Measurements from ENCODE around the gene THYN1. TPM values are rescaled to one million over a fixed set of nuclear protein-coding genes. Genes with fewer than 3 reads are reported as not detected.

The THYN1 gene
- total and polyA plus RNA-seq, 10 donors, result 24.5 to 54.8 (median 39.7) TPM

DNA sequence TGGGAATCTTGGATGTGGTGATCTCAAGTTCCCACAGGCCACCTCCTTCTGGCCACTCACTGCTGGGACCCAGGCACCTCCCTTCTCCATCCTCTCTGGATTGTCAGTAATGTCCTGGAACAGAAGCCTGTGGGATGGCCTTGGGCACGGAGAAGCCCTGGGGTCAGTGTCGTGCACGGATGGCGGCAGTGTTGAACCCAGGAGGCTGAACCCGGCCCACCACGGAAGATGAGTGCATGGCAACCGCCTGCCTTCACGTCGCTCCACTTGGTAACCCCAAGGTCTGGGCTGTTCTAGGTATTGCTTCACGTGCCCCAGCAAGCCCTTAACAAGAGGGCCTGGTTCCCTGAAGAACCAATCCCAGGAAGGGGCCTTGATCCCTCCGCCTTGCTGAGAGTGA is 7.1 kb downstream of the THYN1 start:
- Histone ChIP-seq H3K9me3 (no peaks in the 10 kb centered on the region), H3K27me3 (replicated peaks in 1 of 7) (no peaks in the 10 kb centered on the region), H3K4me3 (no peak overlapping the region), H3K4me1 (peaks cover 0 to 20% (median 3%) of the 10 kb centered on the region in 6 donors), H3K27ac (no peak overlapping the region), H3K36me3 (peaks cover 2 to 100% (median 86%) of the 10 kb centered on the region in 6 donors)
- DNase-seq, result no peak
- WGBS, 5 donors, result 87 to 96% (median 91%) methylated on average over 11 of the region's 11 CpGs
- TF ChIP-seq, protein P1, sequence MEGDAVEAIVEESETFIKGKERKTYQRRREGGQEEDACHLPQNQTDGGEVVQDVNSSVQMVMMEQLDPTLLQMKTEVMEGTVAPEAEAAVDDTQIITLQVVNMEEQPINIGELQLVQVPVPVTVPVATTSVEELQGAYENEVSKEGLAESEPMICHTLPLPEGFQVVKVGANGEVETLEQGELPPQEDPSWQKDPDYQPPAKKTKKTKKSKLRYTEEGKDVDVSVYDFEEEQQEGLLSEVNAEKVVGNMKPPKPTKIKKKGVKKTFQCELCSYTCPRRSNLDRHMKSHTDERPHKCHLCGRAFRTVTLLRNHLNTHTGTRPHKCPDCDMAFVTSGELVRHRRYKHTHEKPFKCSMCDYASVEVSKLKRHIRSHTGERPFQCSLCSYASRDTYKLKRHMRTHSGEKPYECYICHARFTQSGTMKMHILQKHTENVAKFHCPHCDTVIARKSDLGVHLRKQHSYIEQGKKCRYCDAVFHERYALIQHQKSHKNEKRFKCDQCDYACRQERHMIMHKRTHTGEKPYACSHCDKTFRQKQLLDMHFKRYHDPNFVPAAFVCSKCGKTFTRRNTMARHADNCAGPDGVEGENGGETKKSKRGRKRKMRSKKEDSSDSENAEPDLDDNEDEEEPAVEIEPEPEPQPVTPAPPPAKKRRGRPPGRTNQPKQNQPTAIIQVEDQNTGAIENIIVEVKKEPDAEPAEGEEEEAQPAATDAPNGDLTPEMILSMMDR (IDR thresholded peaks at IDR 0.05 in 8 of 11, conservative IDR thresholded peaks at IDR 0.05 in 3 of 11), result no peak
- peak in 1 of 3 donors; percentile 52 for TF ChIP-seq POLR2AphosphoS5 (IDR thresholded peaks at IDR 0.05)
- no peak for TF ChIP-seq POLR2A (IDR thresholded peaks at IDR 0.05)
- intact Hi-C loops (cut with DNase I; ENCODE audit: low total_unique reads), result no loop called here

DNA sequence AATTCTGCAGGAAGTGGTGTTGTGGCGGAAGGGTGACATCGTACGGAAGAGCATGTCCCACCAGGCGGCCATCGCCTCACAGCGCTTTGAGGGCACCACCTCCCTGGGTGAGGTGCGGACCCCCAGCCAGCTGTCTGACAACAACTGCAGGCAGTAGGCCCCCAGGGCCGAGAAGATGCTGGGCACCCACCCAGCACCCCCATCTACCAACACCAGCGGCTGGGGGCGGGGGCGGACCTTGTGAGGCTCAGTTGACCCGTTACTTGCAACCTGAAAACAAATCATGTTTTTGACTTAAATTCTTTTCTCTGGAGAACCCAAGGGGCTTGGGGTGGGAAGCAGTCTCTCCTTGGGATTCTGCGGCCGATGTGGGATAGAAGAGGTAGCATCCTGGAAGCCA is 7.7 kb downstream of the THYN1 start:
- DNase-seq, result no peak
- Histone ChIP-seq H3K9me3 (no peaks in the 10 kb centered on the region), H3K36me3 (peaks cover 2 to 100% (median 83%) of the 10 kb centered on the region in 6 donors), H3K27me3 (replicated peaks in 1 of 7) (no peaks in the 10 kb centered on the region), H3K4me1 (peaks cover 0 to 13% (median under 1%) of the 10 kb centered on the region in 6 donors), H3K27ac (no peak overlapping the region), H3K4me3 (no peak overlapping the region)
- intact Hi-C loops (cut with DNase I; ENCODE audit: low total_unique reads), result no loop called here
- WGBS, 5 donors, result 89 to 96% (median 94%) methylated on average over 11 to 14 of the region's 14 CpGs
- TF ChIP-seq, protein P1 (IDR thresholded peaks at IDR 0.05 in 8 of 11, conservative IDR thresholded peaks at IDR 0.05 in 3 of 11), result no peak
- TF ChIP-seq POLR2AphosphoS5 (IDR thresholded peaks at IDR 0.05) (no peak), POLR2A (IDR thresholded peaks at IDR 0.05) (no peak)

DNA sequence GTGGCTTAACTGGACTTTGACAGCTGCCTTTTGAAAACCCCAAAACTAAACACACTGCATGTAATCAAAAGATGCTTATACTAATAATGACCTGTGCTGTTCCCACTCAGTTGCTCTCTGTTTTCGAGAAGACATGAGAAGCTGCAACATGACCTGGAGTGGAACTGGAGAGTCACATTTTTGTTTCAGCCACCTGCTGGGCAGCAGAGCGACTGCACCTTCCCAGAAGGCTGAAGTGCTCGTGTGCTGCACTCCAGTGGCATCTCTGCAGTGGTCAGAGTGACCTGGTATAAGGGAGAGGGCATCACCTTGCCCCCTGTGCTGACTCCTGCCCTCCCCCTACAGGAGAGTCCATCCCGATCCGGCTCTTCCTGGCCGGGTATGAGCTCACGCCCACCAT is 8.6 kb downstream of the THYN1 start:
- DNase-seq, result no peak
- WGBS, 5 donors, result 68 to 76% (median 70%) methylated on average over 7 of the region's 7 CpGs
- Histone ChIP-seq H3K27ac (no peak overlapping the region), H3K36me3 (peaks cover 2 to 100% (median 81%) of the 10 kb centered on the region in 6 donors), H3K4me3 (no peak overlapping the region), H3K4me1 (peaks cover 0 to 6% (median 0%) of the 10 kb centered on the region in 6 donors), H3K27me3 (replicated peaks in 1 of 7) (no peaks in the 10 kb centered on the region), H3K9me3 (no peaks in the 10 kb centered on the region)
- TF ChIP-seq POLR2AphosphoS5 (IDR thresholded peaks at IDR 0.05), result no peak
- TF ChIP-seq, protein P1 (IDR thresholded peaks at IDR 0.05 in 8 of 11, conservative IDR thresholded peaks at IDR 0.05 in 3 of 11), result peak in 10 of 11 experiments; percentile 22 to 70 (median 43)
- no peak for TF ChIP-seq POLR2A (IDR thresholded peaks at IDR 0.05)
- intact Hi-C loops (cut with DNase I; ENCODE audit: low total_unique reads), result no loop called here

DNA sequence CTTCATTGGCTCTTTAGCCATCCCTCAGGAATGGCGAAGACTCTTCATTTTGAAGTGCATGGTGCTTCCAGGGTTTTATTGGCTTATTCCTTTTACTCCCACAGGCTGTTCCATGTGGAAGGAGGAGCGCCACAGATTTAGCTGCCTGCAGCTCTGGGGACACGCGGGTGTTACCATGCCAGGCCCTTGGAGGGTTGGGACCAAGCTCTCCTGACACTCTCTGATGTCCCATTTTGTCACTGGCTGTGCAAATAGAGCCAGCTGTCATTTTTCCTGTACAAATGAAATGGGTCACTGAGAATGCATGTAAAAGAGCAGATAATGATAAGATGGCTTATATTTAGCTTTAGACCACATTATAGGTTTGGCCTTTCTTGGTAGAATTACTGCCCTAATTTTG is 9.2 kb downstream of the THYN1 start:
- H3K4me1 ChIP-seq, result peaks cover 0 to under 1% (median 0%) of the 10 kb centered on the region in 6 donors
- WGBS, 5 donors, result 95 to 100% (median 98%) methylated on average over 4 of the region's 4 CpGs
- H3K27ac ChIP-seq, result no peak overlapping the region
- TF ChIP-seq POLR2AphosphoS5 (IDR thresholded peaks at IDR 0.05), result no peak
- no peak for TF ChIP-seq POLR2A (IDR thresholded peaks at IDR 0.05)
- TF ChIP-seq, protein P1 (IDR thresholded peaks at IDR 0.05 in 8 of 11, conservative IDR thresholded peaks at IDR 0.05 in 3 of 11), result no peak
- no peaks in the 10 kb centered on the region for H3K27me3 ChIP-seq (replicated peaks in 1 of 7)
- no peak overlapping the region for H3K4me3 ChIP-seq
- no peak for DNase-seq
- intact Hi-C loops (cut with DNase I; ENCODE audit: low total_unique reads), result no loop called here
- H3K36me3 ChIP-seq, result peaks cover 2 to 100% (median 81%) of the 10 kb centered on the region in 6 donors
- H3K9me3 ChIP-seq, result no peaks in the 10 kb centered on the region

Measured in spleen (tissue), 11 donors.